ENCODE results near the gene DNAJC11.

GRCh38 chr1:6745073-6745472, 43.5 kb upstream of the DNAJC11 start:
- TF ChIP-seq CTCF (IDR thresholded peaks at IDR 0.05 in 8 of 11, conservative IDR thresholded peaks at IDR 0.05 in 3 of 11) (no peak), POLR2AphosphoS5 (IDR thresholded peaks at IDR 0.05) (no peak)
